Transverse colon (tissue), 3 donors: ENCODE results near the gene EXTL1.

ENCODE experiments used
- EP300 ChIP-seq: sonication (generic); formaldehyde crosslinking; IDR thresholded peaks from one replicate; pipeline ENCODE4 v1.6.1; 2017; ENCODE audit warnings: antibody characterized with exemption, low read depth
- POLR2A ChIP-seq: fragments of 450-650 bp; IDR thresholded peaks from one replicate; pipeline ENCODE4 v1.6.1; 2016; ENCODE audit warnings: antibody characterized with exemption, mild to moderate bottlenecking, moderate library complexity
- TF ChIP-seq, protein P1 (sequence below), 5 experiments: fragments of 200-600 bp in 3 of 5; fragments of 450-650 bp in 2 of 5; sonication (generic) in 3 of 5; IDR thresholded peaks; 1 replicate in 2 of 5; 2 replicates in 3 of 5; pipeline ENCODE4 v1.5.1; 2016 to 2017; ENCODE audit warnings: antibody characterized with exemption in 5 of 5, inconsistent platforms in 3 of 5, mild to moderate bottlenecking in 2 of 5, moderate library complexity in 1 of 5

DNA sequence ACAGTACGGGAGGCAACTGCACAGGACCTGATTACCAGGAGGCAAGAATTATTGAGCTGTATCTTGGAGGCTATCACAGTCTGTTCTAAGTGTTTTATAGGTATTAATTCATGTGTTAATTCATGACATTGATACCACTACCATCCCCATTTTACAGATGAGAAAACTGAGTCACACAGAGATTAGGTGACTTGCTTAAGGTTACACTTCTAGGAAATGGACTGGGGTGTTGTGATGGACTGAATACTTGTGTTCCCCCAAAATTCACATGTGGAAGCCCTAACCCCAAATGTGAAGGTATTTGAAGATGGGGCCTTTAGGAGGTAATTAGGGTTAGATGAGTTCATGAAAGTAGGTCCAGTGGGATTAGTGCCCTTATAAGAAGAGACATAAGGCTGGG is 55.9 kb downstream of the EXTL1 start:
- TF ChIP-seq EP300: no peak
- TF ChIP-seq, protein P1, sequence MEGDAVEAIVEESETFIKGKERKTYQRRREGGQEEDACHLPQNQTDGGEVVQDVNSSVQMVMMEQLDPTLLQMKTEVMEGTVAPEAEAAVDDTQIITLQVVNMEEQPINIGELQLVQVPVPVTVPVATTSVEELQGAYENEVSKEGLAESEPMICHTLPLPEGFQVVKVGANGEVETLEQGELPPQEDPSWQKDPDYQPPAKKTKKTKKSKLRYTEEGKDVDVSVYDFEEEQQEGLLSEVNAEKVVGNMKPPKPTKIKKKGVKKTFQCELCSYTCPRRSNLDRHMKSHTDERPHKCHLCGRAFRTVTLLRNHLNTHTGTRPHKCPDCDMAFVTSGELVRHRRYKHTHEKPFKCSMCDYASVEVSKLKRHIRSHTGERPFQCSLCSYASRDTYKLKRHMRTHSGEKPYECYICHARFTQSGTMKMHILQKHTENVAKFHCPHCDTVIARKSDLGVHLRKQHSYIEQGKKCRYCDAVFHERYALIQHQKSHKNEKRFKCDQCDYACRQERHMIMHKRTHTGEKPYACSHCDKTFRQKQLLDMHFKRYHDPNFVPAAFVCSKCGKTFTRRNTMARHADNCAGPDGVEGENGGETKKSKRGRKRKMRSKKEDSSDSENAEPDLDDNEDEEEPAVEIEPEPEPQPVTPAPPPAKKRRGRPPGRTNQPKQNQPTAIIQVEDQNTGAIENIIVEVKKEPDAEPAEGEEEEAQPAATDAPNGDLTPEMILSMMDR (IDR thresholded peaks at IDR 0.05): no peak
- no peak for TF ChIP-seq POLR2A
